B cell (primary cell): ENCODE measurements around the gene KIRREL3. TPM values are rescaled to one million over a fixed set of nuclear protein-coding genes. Genes with fewer than 3 reads are reported as not detected.

Experiments
- ATAC-seq: fragments of 200-7000 bp; cut with Tn5 transposase; one replicate; pipeline ENCODE4 v1.10.0; 2021; ENCODE audit warnings: low read depth, mild to moderate bottlenecking, moderate number of reproducible peaks, moderate library complexity
- CTCF ChIA-PET: fragments of 350-600 bp; sonication (Branson Sonifier 250); formaldehyde crosslinking; loops from one replicate; lab custom pipeline; 2021; ENCODE audit warnings: antibody characterized with exemption, inconsistent platforms; lab: Charles Lee
- POLR2A ChIA-PET: fragments of 350-600 bp; sonication (Branson Sonifier 250); formaldehyde crosslinking; loops from one replicate; lab custom pipeline; 2021; ENCODE audit warnings: antibody characterized with exemption; lab: Charles Lee
- DNase-seq: peaks from one replicate; pipeline ENCODE4 v3.0.0; 2013
- H2AFZ ChIP-seq: 2 replicates; pipeline ENCODE4 v1.6.1; 2012; ENCODE audit warnings: mild to moderate bottlenecking, low read depth, low read length; ENCODE audit not compliant: insufficient read depth, poor library complexity, severe bottlenecking
- H3K27ac ChIP-seq, 2 donors: 1 replicate in 1 of 2; 2 replicates in 1 of 2; pipeline ENCODE4 v1.5.1; 2012 to 2013; ENCODE audit warnings: low read length in 2 of 2, mild to moderate bottlenecking in 2 of 2, moderate library complexity in 1 of 2
- H3K27me3 ChIP-seq, 4 experiments: fragments of 200-600 bp in 1 of 4; sonication (generic) in 1 of 4; replicated peaks in 1 of 4; 1 replicate in 2 of 4; 2 replicates in 2 of 4; pipeline versions ENCODE4 v1.6.1 to v1.7.0; 2013 to 2016; ENCODE audit warnings: low read length in 3 of 4, mild to moderate bottlenecking in 2 of 4, mixed read lengths in 1 of 4, moderate library complexity in 1 of 4; ENCODE audit not compliant: insufficient read depth in 4 of 4, control insufficient read depth in 3 of 4; ENCODE audit errors: control extremely low read depth in 1 of 4
- H3K36me3 ChIP-seq, 2 experiments: replicated peaks in 1 of 2; 1 replicate in 1 of 2; 2 replicates in 1 of 2; pipeline versions ENCODE4 v1.6.1 to v1.7.1; 2013; ENCODE audit warnings: low read length in 1 of 2; ENCODE audit not compliant: insufficient read depth in 2 of 2, control insufficient read depth in 1 of 2; ENCODE audit errors: control extremely low read depth in 1 of 2, extremely low read depth in 1 of 2
- H3K4me1 ChIP-seq, 2 donors: fragments of 200-600 bp in 1 of 2; sonication (generic) in 1 of 2; 1 replicate in 1 of 2; 2 replicates in 1 of 2; pipeline versions ENCODE4 v1.5.1 to v1.6.1; 2013 to 2017; ENCODE audit warnings: low read length in 2 of 2; ENCODE audit not compliant: control insufficient read depth in 2 of 2, insufficient read depth in 2 of 2
- H3K4me2 ChIP-seq: replicated peaks from 2 replicates; pipeline ENCODE3; 2012; ENCODE audit warnings: mild to moderate bottlenecking, low read depth, low read length; ENCODE audit not compliant: poor library complexity, severe bottlenecking
- H3K4me3 ChIP-seq, 5 experiments: fragments of 200-600 bp in 1 of 5; sonication (generic) in 1 of 5; 1 replicate in 3 of 5; 2 replicates in 2 of 5; pipeline versions ENCODE4 v1.5.1 to v1.7.0; 2011 to 2016; ENCODE audit warnings: low read length in 4 of 5, mild to moderate bottlenecking in 4 of 5, low read depth in 2 of 5, control low read depth in 1 of 5, moderate library complexity in 1 of 5; ENCODE audit not compliant: insufficient read depth in 1 of 5; ENCODE audit errors: control extremely low read depth in 1 of 5, extremely low read depth in 1 of 5
- H3K79me2 ChIP-seq: fragments of 200-600 bp; sonication (generic); one replicate; pipeline ENCODE4 v1.6.0; 2016; ENCODE audit warnings: low read length; ENCODE audit not compliant: control insufficient read depth, insufficient read depth
- H3K9ac ChIP-seq: fragments of 200-600 bp; sonication (generic); 2 replicates; pipeline ENCODE4 v1.6.1; 2017; ENCODE audit warnings: mild to moderate bottlenecking, low read length, moderate library complexity
- H3K9me3 ChIP-seq, 3 donors: one replicate each; pipeline versions ENCODE4 v1.6.1 to v1.7.1; 2013; ENCODE audit warnings: low read length in 2 of 3; ENCODE audit not compliant: control insufficient read depth in 2 of 3, insufficient read depth in 1 of 3; ENCODE audit errors: control extremely low read depth in 1 of 3
- H4K20me1 ChIP-seq: 2 replicates; pipeline ENCODE4 v1.6.0; 2012; ENCODE audit warnings: mild to moderate bottlenecking, low read length; ENCODE audit not compliant: insufficient read depth, control insufficient read depth, poor library complexity, severe bottlenecking
- H3K27ac Mint-ChIP-seq: one replicate; pipeline ENCODE4 v1.8.0; 2021; ENCODE audit warnings: mixed read lengths
- H3K27me3 Mint-ChIP-seq: one replicate; pipeline ENCODE4 v1.8.0; 2021; ENCODE audit warnings: mixed read lengths
- H3K4me1 Mint-ChIP-seq: one replicate; pipeline ENCODE4 v1.8.0; 2021; ENCODE audit warnings: mixed read lengths
- H3K4me3 Mint-ChIP-seq: one replicate; pipeline ENCODE4 v1.8.0; 2021; ENCODE audit warnings: mixed read lengths
- H3K9me3 Mint-ChIP-seq: one replicate; pipeline ENCODE4 v1.8.0; 2022; ENCODE audit warnings: mixed read lengths; ENCODE audit not compliant: insufficient read depth
- EZH2 ChIP-seq: IDR thresholded peaks from 2 replicates; pipeline ENCODE4 v1.6.1; 2012; ENCODE audit warnings: borderline replicate concordance, low read depth, mild to moderate bottlenecking, moderate library complexity, low read length; ENCODE audit not compliant: insufficient read depth, poor library complexity, severe bottlenecking
- WGBS: methylation state at CpG from one replicate; pipeline ENCODE4 v1.1.5; 2013; ENCODE audit warnings: missing lambda C conversion rate; ENCODE audit not compliant: insufficient coverage; 5-methylcytosine and 5-hydroxymethylcytosine counted together
- intact Hi-C: fragments of 100-400 bp; cut with micrococcal nuclease; formaldehyde crosslinking; loops from one replicate; pipeline ENCODE4 v1.10.0; 2022
- polyA plus RNA-seq: library from polyadenylated mRNA; depleted of rRNA; stranded (reverse); fragments of >200 nt; gene quantifications from 2 replicates; pipeline ENCODE4 v1.2.3, GENCODE V29; 2012
- total RNA-seq, 2 donors: library from RNA; stranded (reverse); fragments of 120-200 nt in 1 of 2; gene quantifications; 1 replicate in 1 of 2; 2 replicates in 1 of 2; pipeline versions ENCODE4 v1.2.3 to v1.2.4, GENCODE V29; 2013 to 2022
- TF ChIP-seq, protein P1 (sequence below): fragments of 200-600 bp; IDR thresholded peaks from one replicate; pipeline ENCODE4 v1.8.0; 2022; ENCODE audit warnings: antibody characterized with exemption, mild to moderate bottlenecking

The KIRREL3 gene
- total and polyA plus RNA-seq, 2 donors (not counting 1 experiment from before 2014, with no cell fraction given) = not detected

DNA sequence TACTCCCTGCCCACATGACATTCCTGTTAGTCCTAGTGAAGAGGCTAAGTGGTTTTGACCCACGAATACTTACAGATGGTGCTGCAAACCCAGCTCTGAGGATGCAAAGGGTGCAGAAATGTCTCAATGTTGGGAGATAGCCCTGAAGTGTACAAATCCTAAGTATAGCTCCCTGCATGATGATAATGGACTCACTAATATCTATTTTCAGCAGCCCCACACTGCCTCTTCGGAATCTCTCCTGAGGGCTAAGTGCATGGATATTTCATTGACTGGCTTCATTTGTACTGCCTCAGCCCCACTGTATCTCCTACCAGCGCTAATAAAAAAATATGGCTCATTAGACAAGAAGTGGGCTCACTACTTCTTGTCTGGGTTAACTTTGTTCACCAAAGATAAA is 114.5 kb downstream of the KIRREL3 start:
- Histone ChIP-seq H3K4me3 (no peak overlapping the region), H3K9ac (no peak overlapping the region), H3K27ac (no peak overlapping the region), H3K36me3 (no peaks in the 10 kb centered on the region), H3K9me3 (peaks cover 0 to 5% (median 0%) of the 10 kb centered on the region in 3 donors), H3K4me2 (no peak overlapping the region), H2AFZ (no peak overlapping the region), H3K4me1 (no peaks in the 10 kb centered on the region), H3K79me2 (no peaks in the 10 kb centered on the region), H4K20me1 (no peaks in the 10 kb centered on the region), H3K27me3 (no peaks in the 10 kb centered on the region)
- Mint-ChIP-seq H3K27me3 (no peaks in the 10 kb centered on the region), H3K27ac (no peak overlapping the region), H3K4me1 (no peaks in the 10 kb centered on the region), H3K9me3 (no peaks in the 10 kb centered on the region), H3K4me3 (no peak overlapping the region)
- TF ChIP-seq EZH2 = no peak
- TF ChIP-seq, protein P1, sequence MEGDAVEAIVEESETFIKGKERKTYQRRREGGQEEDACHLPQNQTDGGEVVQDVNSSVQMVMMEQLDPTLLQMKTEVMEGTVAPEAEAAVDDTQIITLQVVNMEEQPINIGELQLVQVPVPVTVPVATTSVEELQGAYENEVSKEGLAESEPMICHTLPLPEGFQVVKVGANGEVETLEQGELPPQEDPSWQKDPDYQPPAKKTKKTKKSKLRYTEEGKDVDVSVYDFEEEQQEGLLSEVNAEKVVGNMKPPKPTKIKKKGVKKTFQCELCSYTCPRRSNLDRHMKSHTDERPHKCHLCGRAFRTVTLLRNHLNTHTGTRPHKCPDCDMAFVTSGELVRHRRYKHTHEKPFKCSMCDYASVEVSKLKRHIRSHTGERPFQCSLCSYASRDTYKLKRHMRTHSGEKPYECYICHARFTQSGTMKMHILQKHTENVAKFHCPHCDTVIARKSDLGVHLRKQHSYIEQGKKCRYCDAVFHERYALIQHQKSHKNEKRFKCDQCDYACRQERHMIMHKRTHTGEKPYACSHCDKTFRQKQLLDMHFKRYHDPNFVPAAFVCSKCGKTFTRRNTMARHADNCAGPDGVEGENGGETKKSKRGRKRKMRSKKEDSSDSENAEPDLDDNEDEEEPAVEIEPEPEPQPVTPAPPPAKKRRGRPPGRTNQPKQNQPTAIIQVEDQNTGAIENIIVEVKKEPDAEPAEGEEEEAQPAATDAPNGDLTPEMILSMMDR = no peak
- no peak for ATAC-seq
- CTCF ChIA-PET = no interaction called here
- intact Hi-C loops = no loop called here
- WGBS = 75% methylated on average over 2 of the region's 3 CpGs
- POLR2A ChIA-PET = no interaction called here
- DNase-seq = no peak

DNA sequence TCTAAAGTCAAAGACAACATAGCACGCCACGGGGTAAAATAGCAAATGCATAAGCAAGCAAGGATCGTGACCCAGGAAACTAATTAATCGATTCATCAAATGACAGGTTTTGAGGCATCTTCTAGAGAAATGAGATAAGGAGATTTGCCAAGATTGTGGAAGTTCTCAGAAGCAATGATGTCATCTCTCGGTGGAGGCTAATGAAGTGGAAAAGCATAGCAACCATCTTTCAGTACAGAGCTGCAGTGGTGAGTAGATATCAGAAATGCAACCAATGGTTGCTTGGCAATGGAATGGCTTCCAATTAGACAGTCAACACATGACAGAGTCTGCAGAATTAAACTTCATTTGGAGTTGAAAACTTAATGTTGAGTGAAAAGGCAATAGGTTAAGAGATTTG is 116.0 kb downstream of the KIRREL3 start:
- WGBS = 66% methylated on average over 5 of the region's 5 CpGs
- ATAC-seq (no peak), DNase-seq (no peak)
- intact Hi-C loops = no loop called here
- Histone ChIP-seq H3K27me3 (no peaks in the 10 kb centered on the region), H3K9me3 (no peaks in the 10 kb centered on the region), H3K79me2 (no peaks in the 10 kb centered on the region), H3K36me3 (no peaks in the 10 kb centered on the region), H2AFZ (no peak overlapping the region), H3K27ac (no peak overlapping the region), H3K4me1 (no peaks in the 10 kb centered on the region), H3K4me3 (no peak overlapping the region), H3K9ac (no peak overlapping the region), H4K20me1 (no peaks in the 10 kb centered on the region), H3K4me2 (no peak overlapping the region)
- no peak for TF ChIP-seq EZH2
- TF ChIP-seq, protein P1 = no peak
- POLR2A ChIA-PET = no interaction called here
- H3K27me3 Mint-ChIP-seq = no peaks in the 10 kb centered on the region
- H3K4me1 Mint-ChIP-seq = no peaks in the 10 kb centered on the region
- CTCF ChIA-PET = no interaction called here
- H3K9me3 Mint-ChIP-seq = no peaks in the 10 kb centered on the region
- no peak overlapping the region for H3K4me3 Mint-ChIP-seq
- H3K27ac Mint-ChIP-seq = no peak overlapping the region
